Measurements from ENCODE around the gene SPSB3.

SPSB3 gene

GRCh38 chr16:1782408-1783264 lies at the start of gene SPSB3, which contains the start of gene NUBP2:
TSS of gene SPSB3 (minus strand) at chr16:1782571. CDS start at chr16:1781483, 1,088 bp downstream.
TSS of gene NUBP2 (plus strand) at chr16:1782960. CDS start at chr16:1783021, 61 bp downstream.
- DNase-seq (ENCODE audit: low spot score), result peak; percentile 100

GRCh38 chr16:1831186-1832075 lies 49.1 kb upstream of the SPSB3 start:
- no peak for DNase-seq (ENCODE audit: low spot score)

- DNase-seq (ENCODE audit: low spot score), result no peak
Measured at GRCh38 chr16:1830213-1830612, 47.8 kb upstream of the SPSB3 start.

DNA sequence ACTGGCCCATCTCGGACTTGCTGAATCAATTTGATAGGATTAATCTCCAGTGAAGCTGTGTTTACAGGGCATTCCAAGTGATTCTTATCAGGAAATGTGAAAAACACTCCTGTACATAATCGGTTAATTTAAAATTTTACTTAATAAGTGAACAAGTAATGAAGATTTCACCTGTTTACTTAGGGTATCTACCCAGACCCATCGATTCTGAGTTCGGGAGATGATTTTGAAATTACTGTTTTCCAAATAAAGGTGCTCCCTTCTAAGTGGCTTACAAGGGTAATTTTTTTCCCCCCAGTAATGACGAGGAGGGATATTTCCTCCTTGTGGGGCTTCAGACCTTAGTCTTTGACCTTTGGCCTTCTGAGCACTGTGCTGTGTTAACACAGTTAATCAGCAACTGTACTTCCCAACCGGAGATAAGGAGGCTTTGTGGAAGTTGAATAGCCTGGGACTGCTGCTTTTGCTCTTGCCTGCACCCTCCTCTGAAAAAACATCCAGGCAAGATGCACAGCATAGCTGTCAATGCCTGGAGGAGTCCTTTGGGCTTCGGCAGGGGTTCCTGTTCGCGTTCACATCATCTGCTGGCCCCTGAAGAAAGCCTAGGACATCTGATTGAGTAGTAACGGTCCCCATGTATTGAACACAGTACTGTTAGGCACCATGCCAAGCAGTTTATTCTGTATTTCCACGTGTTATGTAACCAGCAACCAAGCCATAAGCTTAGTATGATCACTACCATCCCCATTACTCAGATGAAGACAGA lies 46.5 kb upstream of the SPSB3 start:
- no peak for DNase-seq (ENCODE audit: low spot score)

DNA sequence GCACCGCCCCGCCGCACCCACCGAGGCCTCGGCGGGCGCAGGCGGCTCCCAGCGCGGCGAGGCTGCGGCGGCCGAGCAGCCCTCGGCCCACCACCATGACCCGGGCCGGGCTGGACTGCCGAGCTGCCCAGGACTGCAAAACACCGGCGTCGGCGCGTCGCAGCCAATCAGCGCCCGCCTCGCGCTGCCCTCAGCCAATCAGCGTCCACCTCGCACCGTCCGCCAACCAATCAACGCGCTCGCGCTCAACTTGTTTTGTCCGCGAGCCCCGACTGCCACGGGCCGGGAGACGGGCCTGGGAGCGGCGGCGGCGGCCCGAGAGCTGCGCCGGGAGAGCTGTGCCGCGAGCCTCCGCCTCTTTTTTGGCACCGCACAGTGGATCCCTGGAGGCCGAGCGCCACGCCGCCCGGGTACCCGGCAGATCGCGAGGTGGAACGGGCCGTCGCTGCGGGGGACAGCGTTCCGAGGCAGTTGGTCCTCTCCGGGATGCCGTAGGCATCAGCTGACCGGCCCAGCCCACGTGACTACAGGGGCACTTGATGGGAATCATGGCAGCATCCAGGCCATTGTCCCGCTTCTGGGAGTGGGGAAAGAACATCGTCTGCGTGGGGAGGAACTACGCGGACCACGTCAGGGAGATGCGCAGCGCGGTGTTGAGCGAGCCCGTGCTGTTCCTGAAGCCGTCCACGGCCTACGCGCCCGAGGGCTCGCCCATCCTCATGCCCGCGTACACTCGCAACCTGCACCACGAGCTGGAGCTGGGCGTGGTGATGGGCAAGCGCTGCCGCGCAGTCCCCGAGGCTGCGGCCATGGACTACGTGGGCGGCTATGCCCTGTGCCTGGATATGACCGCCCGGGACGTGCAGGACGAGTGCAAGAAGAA lies 44.6 kb upstream of the SPSB3 start, which contains the start of the genes FAHD1 and HAGH:
Gene FAHD1 (plus strand): TSS at position 516 of the 883 bp plus-strand sequence. CDS start 33 bp downstream, at position 549.
Gene HAGH (minus strand): TSS at position 135 of the 883 bp plus-strand sequence. CDS start 38 bp downstream, at position 97.
- peak; percentile 95 for DNase-seq (ENCODE audit: low spot score)

DNA sequence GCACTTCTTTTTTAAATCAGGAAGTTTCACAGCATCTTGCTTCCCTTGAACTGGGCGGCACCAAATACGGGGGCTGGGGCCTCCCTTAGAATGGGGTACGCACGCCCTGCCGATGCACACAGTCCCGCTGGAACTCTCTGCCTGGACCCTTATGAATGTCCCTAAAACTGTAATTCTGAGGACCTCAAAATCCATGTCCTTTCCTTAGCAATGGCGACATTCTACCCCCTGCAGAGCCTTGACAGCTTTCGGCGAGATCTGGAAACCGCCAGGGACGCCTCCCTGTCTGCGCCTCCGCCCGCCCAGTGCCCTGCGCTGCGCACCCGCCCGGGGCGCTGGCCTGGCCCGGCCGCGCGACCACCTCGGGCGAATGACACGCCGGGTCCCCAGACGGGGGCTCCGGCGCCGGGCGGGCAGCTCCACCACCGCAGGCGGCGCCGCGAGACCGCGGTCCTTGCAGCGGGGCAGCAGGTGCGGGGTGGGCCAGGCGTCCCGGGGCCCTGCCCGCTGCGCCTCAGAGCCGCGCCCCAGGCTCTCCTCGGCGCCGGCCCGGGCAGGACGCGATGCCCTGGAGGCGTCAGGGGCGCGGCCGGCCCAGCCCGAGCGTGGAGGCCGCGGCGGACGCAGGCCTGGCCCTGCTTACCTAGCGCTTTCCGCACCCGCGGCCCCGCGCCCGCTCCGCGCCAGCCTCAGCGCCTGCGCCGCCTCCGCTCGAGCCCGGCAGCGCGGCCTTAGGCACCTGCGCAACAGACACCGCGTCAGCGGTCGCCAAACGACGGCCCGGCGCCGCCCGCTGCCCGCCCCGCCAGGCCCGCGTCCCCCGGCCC lies 43.7 kb upstream of the SPSB3 start:
- no peak for DNase-seq (ENCODE audit: low spot score)

DNA sequence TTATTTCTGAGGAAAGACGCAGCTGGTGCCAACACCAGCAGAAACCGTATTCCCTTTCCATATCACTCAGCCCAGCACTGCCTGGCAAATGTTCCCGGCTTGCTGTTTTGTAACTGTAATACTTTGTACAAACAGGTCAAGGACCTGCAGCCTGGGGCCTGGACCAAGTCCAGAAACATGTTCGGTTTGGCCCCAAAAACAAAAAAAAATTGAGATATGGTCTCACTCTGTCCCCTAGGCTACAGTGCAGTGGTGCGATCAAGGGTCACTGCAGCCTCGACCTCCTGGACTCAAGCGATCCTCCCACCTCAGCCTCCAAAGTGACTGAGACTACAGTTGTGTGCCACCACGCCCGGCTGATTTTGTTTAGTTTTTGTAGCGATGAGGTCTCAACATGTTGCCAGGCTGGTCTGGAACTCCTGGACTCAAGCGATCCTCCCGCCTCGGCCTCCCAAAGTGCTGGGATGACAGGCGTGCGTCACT lies 43.1 kb upstream of the SPSB3 start:
- no peak for DNase-seq (ENCODE audit: low spot score)

- peak; percentile 74 for DNase-seq (ENCODE audit: low spot score)
Measured at GRCh38 chr16:1823821-1824220, 41.5 kb upstream of the SPSB3 start.

DNA sequence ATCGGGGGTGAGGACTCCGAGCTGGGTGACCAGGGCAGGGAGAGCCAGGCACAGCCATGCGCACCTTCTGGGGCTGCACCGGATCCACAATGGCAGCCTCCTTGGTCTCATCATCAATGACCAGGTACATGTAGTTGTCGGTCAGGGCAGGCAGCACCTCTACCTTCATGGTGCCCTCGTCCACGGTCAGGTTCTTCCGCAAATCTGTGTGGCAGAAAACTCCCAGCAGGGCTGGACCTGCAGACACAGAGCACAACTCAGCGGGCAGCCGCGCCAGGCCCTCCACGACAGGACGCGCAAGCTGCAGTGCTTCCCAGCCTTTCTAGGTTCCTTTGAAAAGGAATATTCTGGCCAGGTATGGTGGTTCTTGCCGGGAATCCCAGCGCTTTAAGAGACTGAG lies 40.4 kb upstream of the SPSB3 start:
- no peak for DNase-seq (ENCODE audit: low spot score)

DNA sequence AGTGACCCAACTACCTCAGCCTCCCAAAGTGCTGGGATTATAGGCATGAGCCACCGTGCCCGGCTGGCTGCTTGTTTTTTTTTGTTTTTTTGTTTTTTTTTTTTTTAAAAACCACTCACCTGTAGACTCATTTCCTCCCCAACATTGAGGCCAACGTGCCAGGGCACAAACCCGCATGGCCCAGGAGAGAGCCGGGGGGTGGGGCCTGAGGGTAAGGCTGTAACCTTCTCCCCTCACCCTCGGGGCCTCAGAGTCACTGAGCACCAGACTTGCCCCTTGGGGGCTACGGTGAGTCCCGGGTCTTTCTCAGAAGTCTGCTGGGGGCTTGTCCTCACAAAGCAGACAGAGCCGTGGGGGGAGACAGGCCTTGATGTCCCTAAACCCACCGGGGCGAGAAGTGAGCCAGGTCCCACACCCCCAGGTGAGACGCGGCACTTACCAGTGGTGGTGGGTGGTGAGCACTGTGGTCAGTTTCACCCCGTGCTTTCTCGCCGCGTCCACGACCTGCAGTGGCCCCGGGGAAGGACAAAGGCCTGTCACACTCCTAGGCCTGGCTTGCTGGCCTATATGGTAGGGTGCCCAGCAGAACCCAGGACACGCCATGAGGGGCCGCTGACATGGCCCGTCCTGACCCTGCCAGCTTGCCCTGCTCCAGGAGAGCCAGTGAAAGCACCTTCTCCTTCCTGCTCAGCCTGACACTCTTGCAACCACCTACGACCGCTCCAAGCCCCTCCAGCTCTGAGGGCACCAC lies 39.7 kb upstream of the SPSB3 start:
- DNase-seq (ENCODE audit: low spot score), result no peak

- no peak for DNase-seq (ENCODE audit: low spot score)
Measured at GRCh38 chr16:1820946-1821290, 38.5 kb upstream of the SPSB3 start.

- no peak for DNase-seq (ENCODE audit: low spot score)
Measured at GRCh38 chr16:1820096-1820945, 38.0 kb upstream of the SPSB3 start.

DNA sequence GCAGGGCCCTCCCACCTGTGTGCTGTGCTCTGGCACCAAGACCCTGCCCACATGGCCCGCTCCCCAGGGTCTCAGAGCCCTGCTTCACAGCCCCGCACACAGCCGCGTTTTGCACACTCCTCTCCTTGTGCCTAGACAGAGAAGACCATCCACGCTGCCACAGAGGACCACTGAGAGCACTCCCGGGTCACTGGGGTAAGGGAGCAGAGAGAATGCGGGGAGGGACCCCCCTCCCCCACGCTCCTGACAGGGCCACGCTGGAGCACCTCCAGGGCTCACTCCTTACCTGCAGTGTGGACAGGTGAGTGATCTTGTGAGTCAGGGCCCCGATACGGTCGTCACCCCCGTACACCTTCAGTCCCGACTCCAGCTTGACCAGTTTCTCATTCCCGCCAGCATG lies 37.2 kb upstream of the SPSB3 start:
- no peak for DNase-seq (ENCODE audit: low spot score)

- DNase-seq (ENCODE audit: low spot score), result no peak
Measured at GRCh38 chr16:1818873-1819525, 36.6 kb upstream of the SPSB3 start.

DNA sequence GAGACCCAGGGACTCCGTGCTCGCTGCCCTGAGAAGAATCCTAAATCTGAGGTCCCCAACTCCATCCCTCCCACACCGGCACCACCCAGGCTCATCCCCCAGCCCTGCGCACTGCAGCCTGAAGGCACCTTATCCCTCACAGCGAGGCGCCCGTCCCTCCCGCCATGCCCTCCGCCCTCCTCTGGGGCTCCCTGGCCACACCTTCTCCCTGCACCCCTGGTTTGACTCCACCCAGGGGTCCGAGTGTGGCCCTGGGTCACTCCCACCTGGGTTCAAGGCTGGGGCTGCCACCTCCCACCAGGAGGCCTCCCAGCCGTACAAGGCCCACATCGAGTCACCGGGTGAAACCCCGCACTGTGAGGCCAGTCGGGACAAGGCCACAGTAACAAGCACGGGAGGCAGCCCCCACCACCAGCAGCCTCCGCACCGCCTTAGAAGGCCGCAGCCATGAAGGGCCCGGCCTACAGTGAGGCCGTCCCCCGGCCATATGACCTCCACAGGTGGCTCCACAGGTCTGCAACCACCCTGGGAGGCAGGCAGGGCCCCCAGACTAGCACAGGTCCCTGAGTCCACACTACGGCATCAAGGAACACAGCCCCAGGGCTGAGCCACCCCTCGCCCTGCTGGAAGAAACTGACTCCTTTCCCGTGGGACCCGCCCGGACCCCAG lies 36.0 kb upstream of the SPSB3 start:
- no peak for DNase-seq (ENCODE audit: low spot score)

GRCh38 chr16:1817716-1818115 lies 35.3 kb upstream of the SPSB3 start:
- DNase-seq (ENCODE audit: low spot score), result no peak

- no peak for DNase-seq (ENCODE audit: low spot score)
Measured at GRCh38 chr16:1817276-1817589, 34.9 kb upstream of the SPSB3 start.

All from Ammon's horn (tissue), 1 donor.